CD4-positive, alpha-beta T cell treated with Interferon gamma for 1 hour (primary cell): ENCODE data around the gene LIG1.

ENCODE experiments used
- DNase-seq: peaks from one replicate; pipeline ENCODE4 v3.0.0-alpha.2; 2020

Gene LIG1

DNA sequence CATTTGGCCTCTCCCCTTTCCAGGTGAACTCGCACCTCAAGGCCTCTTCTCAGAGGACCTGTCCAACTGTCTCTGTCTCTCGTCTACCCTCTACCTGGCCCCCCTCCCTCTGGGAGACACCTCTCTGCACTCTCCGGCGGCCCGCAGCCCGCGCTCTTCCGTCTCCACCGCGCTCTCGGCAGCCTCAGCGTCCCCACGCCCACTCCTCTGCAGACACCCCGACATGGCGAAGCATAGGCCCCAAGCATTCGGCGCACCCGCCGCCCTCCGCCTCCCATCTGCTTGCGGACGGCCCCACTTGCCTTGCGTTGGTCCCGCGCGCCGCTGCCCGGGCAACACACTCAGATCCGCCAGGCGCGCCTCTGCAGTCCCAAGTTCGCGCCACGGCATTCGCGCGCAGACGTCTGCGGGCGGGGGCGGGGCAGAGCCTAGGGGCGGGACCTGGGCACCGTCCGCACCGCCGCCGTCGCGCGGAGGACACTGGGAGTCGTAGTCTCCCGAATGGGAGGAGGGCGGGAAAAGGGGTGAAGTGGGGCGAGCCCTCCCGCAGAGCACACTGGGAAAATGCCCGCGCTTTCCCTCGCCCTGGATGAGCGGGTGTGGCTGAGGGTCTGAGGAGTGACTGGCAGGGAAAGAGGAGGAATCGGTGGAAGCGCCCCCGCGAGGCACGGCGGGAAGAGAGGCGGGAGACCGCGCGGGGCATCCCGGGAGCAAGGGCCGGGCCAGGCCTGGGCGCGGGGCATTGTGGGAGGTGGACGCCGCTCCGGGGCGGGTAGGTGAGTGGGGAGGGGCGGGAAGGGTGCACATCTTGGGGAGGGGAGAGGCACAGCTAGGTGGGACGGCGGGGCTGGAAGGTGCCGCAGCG lies at the start of gene LIG1, which contains the start of gene ZSWIM9:
Gene LIG1, minus strand, starts transcription at position 406 of the 865 bp plus-strand sequence. CDS start 4,778 bp downstream, outside the sequence.
Gene ZSWIM9, plus strand, starts transcription at position 742 of the 865 bp plus-strand sequence. CDS start 1,123 bp downstream, outside the sequence.
- peak; percentile 89 for DNase-seq

GRCh38 chr19:48218997-48219396 lies 48.9 kb upstream of the LIG1 start:
- DNase-seq = no peak

DNA sequence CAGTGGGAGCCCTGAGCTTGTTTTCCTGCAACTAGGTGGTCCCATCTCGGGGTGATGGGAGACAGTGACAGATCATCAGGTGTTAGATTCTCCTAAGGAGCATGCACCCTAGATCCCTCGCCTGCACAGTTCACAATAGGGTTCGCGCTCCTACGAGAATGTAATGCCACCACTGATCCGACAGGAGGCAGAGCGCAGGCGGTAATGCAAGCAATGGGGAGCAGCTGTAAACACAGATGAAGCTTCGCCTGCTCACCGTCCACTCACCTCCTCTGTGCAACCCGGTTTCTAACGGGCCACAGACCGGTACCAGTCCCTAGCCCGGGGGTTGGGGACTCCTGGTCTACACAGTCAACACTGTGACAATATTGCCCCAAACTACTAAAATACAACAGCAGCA lies 46.8 kb upstream of the LIG1 start:
- no peak for DNase-seq

- no peak for DNase-seq
These were observed 43.8 kb upstream of the LIG1 start for GRCh38 chr19:48213959-48214358.

DNA sequence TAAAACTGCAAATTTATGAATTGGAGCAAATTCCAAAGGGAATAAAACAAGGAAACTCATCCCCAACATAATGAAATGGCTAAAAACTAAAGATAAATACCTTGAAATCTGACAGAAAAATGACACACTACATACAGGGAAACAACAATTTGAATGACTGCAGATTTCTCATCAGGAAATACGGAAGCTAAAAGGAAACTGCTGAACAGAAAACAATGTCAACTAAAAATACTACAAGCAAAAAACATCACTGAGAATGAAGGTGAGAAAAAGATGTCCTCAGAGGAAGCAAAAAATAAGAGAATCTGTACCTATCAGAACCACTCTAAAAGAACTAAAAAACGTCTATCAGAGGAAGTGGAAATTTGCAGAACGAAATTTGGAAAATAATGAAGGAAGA lies 39.9 kb upstream of the LIG1 start:
- DNase-seq = no peak

DNA sequence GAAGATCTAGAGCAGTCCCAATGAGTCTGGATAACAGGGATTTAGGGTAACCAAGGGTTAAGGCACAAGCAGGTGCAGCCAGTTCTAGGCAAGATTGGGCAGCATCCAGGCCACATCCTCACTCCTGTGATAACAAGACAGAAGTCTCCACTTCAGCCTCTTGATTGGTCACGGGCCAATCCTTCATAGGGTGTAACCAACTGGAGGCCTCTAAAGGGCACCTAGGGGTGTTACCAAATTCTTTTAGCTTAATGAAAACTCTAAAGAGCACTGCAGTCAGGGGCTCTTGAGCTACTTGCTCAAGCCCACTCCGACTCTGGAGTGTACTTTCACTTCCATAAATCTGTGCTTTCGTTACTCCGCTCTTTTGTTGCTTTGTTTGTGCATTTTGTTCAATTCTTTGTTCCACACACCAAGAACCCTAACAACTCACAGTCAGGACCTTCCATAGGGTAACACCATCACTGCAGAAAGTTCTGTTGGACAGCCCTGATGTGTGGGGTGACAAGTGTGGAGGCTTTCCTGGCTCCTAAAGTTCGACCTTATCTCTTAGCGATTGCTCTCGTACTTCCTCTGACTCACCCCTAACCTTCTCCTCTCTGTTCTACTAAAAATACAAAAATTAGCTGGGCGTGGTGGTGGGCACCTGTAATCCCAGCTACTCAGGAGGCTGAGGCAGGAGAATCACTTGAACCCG lies 36.4 kb upstream of the LIG1 start:
- DNase-seq = no peak

DNA sequence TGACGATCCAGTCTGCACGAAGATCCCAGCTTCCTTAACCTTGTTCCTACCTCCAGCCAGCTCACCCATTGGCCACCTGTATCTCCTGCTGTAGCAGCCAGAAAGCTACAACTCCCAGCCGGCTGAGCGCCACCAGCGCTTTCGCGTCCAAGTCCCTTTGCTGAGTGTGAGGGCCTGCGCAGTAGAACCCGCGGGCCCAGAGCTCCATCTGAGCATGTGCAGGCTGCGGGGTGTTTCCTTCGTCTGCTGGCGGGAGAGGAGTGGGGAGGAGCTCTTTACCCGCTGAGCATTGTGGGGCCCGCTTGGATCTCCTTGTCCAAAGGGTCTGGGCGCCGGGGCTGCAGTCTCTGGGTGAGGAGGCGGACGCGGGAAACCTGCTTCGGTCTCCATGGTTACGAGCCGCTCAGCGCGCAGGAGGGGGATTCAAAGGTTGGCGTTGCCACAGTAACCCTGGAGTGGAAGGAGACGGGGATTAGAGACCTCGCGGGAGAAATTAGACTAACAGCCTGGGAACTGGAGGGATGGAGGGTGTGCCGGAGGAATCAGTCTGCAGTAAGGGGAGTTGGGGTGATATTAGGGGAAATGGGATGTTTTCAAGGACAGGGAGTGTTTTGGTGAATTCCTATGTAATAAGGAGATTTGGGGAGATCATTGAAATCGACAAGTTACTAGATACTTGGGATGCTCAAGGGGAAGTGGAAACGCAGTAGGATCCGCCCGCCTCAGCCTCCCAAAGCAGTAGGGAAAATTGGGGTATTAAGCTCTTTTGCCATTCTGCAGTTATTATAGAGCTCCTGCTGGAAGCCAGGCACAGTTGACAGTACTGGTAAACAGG lies 33.9 kb upstream of the LIG1 start:
- DNase-seq = peak; percentile 91

DNA sequence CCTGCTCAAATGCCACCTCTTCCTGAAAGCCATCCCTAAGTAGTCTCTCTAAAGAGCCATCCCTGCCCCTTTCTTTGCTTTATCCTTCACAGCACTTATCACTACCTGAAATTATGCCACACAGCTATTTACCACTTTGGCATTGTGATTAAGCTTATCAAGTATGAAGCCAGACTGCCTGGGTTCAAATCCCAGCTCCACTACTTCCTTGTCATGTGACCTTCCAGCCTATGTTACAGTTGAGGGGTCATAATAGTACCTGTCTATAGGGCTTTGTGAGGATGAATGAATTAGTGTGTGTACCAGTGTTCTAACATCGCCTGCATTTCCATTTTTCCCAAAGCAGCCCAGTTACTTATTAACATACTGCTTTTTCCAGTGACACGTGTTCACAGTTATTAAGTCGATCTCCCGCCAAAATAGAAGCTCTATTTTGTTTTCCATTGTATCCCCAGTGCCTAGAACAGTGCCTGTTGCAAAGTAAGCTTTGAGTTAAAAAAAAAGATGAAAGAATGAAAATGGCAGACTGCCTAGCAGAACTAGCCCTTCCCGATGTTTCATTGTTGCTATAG lies 33.2 kb upstream of the LIG1 start:
- no peak for DNase-seq

- DNase-seq = no peak
These were observed 27.0 kb upstream of the LIG1 start for GRCh38 chr19:48196933-48197665.

DNA sequence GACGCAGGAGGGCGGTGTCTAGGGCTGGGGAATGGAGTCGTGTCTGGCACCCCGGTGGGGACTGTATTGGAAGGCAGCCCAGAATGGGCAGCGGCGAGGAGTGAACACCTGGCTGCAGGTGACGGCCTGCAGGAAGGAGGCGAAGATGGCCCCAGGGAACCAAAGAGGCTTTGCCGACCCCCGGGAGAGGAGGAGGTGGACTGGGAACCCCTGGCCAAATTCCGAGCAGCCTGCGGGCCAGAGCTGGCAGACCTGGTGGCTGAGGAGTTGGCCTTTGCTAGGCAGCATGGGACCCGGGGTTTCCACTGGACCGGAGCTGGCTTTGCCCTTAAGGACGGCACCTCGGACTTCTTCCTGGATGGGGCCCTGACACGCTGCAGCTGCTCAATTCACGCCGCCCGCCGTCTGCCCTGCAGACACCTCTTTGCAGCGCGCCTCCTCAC lies 26.2 kb upstream of the LIG1 start:
- DNase-seq = no peak

DNA sequence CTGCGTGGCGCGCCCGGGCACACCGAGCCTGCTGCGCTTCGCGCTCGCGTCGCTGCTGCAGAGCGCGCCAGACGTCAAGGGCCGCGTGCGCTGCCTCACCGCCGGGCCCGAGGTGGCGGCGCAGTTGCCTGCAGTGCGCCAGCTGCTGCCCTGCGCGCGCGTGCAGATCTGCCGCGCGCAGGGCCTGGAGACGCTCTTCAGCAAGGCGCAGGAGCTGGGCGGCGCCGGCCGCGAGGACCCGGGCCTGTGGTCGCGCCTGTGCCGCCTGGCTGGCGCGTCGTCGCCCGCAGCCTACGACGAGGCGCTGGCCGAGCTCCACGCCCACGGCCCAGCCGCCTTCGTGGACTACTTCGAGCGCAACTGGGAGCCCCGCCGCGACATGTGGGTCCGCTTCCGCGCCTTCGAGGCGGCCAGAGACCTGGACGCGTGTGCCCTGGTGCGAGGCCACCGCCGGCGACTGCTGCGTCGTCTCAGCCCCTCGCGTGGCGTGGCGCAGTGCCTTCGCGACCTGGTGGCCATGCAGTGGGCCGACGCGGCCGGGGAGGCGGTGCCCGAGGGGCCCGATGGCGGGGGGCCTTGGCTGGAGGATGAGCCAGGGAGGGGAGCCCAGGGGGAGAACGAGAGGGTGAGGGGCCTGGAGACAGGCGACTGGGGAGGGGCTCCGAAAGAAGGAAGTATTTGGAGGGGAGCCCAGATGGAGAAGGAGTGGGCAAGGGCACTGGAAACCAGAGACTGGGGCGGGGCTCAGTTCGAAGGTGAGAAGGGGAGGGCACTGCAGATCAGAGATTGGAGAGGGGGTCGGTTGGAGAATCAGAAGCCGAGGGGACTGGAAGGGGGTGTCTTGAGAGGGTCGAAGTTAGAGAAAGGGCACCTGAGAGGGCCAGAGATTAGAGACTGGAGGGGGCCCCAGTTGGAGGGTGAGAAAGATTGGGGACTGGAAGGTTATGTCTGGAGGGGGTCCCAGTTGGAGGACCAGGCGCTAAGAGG lies 25.0 kb upstream of the LIG1 start:
- no peak for DNase-seq

GRCh38 chr19:48194041-48194843 lies 24.1 kb upstream of the LIG1 start:
- DNase-seq = peak; percentile 3

GRCh38 chr19:48192750-48193149 lies 22.6 kb upstream of the LIG1 start:
- DNase-seq = no peak

GRCh38 chr19:48190885-48191284 lies 20.7 kb upstream of the LIG1 start:
- DNase-seq = no peak

DNA sequence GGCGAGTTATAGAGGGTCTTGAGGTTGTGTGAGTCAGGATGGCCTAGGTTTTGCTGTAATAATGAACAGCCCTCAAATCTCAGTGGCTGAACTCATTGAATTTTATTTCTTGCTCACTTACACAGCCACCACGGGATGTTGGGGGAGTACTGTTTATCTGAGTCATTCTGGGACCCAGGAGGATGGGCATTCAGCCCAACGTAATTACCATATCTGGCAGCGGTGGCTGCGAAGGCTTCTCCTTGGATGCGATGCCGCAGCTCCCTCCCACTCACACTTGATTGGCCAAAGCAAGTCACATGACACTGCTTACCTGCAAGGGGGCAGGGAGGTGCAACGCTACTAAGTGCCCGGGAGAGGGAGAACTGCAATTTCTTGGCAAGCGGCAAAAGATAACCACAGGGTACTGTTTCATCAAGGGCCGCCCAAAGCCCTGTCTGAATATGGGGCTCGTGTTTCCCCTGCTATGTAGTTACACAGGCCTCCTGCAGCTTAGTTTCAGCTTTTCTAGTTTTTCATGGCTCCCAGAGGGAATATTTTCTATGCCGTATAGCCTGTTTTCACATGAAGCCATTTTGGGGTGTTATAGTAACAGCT lies 20.2 kb upstream of the LIG1 start:
- peak; percentile 79 for DNase-seq

- DNase-seq = no peak
These were observed 16.4 kb upstream of the LIG1 start for GRCh38 chr19:48186541-48186991.

- DNase-seq = no peak
These were observed 15.9 kb upstream of the LIG1 start for GRCh38 chr19:48186015-48186414.

DNA sequence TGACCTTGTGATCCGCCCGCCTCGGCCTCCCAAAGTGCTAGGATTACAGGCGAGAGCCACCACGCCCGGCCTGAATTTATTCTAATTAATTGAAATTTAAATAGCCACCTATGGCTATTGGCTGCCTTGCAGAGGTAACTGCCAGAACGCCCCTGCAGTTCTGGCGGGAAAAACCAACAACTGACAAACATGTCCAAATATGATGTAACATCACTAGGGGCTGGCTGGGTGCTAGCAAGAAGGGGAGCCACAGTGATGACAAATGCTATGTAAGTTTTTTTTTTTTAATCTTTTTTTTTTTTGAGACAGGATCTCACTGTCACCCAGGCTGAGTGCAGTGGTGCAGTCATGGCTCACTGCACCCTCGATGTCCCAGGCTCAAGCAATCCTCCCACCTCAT lies 13.2 kb upstream of the LIG1 start:
- DNase-seq = no peak

- no peak for DNase-seq
These were observed 12.3 kb upstream of the LIG1 start for GRCh38 chr19:48182434-48182833.
